Adrenal gland (tissue), 5 donors: ENCODE results near the gene TMOD4.

Source experiments
- POLR2A ChIP-seq, 2 donors: fragments of 450-650 bp; IDR thresholded peaks; one replicate each; pipeline ENCODE4 v1.6.1; 2017; ENCODE audit warnings: antibody characterized with exemption in 2 of 2, mild to moderate bottlenecking in 2 of 2, moderate library complexity in 1 of 2
- TF ChIP-seq, protein P1 (sequence below), 6 experiments: fragments of 450-650 bp in 4 of 6; fragments of 200-600 bp in 2 of 6; sonication (generic) in 1 of 6; IDR thresholded peaks; 1 replicate in 5 of 6; 2 replicates in 1 of 6; pipeline versions ENCODE4 v1.5.1 to v1.8.0; 2016 to 2021; ENCODE audit warnings: antibody characterized with exemption in 6 of 6, mild to moderate bottlenecking in 2 of 6, moderate library complexity in 1 of 6
- donor health status: DM: no; HTN: no; CAD: no.

DNA sequence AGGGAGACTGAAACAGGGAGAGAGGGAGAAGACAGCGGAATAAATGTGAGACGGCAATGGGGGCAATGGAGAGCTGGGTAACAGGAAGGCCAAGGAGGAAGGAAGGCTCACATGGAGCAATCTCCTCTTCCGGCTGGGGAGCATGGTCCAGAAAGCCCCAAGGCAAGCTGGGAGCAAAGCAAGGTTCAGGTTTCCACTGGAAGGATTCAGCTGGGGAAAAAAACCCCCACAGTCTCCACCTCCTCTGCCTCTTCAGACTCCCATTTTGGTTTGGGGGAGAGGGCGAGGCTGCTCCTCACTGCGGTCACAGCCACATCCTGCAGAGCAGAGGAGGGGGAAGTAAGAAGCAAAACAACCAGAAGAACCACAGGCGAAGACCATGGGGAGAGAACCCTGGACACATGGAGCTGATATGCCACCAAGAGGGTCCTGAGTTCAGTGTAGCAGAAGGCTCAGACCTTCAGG lies 18.7 kb downstream of the TMOD4 start:
- TF ChIP-seq, protein P1, sequence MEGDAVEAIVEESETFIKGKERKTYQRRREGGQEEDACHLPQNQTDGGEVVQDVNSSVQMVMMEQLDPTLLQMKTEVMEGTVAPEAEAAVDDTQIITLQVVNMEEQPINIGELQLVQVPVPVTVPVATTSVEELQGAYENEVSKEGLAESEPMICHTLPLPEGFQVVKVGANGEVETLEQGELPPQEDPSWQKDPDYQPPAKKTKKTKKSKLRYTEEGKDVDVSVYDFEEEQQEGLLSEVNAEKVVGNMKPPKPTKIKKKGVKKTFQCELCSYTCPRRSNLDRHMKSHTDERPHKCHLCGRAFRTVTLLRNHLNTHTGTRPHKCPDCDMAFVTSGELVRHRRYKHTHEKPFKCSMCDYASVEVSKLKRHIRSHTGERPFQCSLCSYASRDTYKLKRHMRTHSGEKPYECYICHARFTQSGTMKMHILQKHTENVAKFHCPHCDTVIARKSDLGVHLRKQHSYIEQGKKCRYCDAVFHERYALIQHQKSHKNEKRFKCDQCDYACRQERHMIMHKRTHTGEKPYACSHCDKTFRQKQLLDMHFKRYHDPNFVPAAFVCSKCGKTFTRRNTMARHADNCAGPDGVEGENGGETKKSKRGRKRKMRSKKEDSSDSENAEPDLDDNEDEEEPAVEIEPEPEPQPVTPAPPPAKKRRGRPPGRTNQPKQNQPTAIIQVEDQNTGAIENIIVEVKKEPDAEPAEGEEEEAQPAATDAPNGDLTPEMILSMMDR (IDR thresholded peaks at IDR 0.05): no peak
- no peak for TF ChIP-seq POLR2A (IDR thresholded peaks at IDR 0.05)
